Esophagus squamous epithelium (tissue), 5 donors: ENCODE measurements around the gene KLRC4. TPM values are rescaled to one million over a fixed set of nuclear protein-coding genes. Genes with fewer than 3 reads are reported as not detected.
"Not testable (repeated sequence)": the region's sequence is repeated elsewhere in the genome, so short reads cannot be mapped to it uniquely, and the experiment has no call there.

Experiments
- DNase-seq: peaks from one replicate; lab custom pipeline; 2025; lab: John Stamatoyannopoulos, UW
- H3K27ac ChIP-seq, 4 donors: fragments of 200-600 bp; sonication (generic); one replicate each; pipeline ENCODE4 v1.5.1; 2016 to 2019; ENCODE audit warnings: mild to moderate bottlenecking in 1 of 4
- H3K27me3 ChIP-seq, 4 donors: fragments of 200-600 bp; sonication (generic); 1 replicate in 3 of 4; 2 replicates in 1 of 4; pipeline versions ENCODE4 v1.5.1 to v1.6.0; 2017 to 2021; ENCODE audit warnings: antibody characterized with exemption in 1 of 4
- H3K36me3 ChIP-seq, 3 donors: fragments of 200-600 bp; sonication (generic); one replicate each; pipeline ENCODE4 v1.5.1; 2016 to 2019
- H3K4me1 ChIP-seq, 3 donors: fragments of 200-600 bp; sonication (generic); one replicate each; pipeline ENCODE4 v1.5.1; 2017 to 2019
- H3K4me3 ChIP-seq, 4 donors: fragments of 200-600 bp; sonication (generic); 1 replicate in 3 of 4; 2 replicates in 1 of 4; pipeline ENCODE4 v1.5.1; 2016 to 2019; ENCODE audit warnings: mild to moderate bottlenecking in 2 of 4, moderate library complexity in 1 of 4
- H3K9me3 ChIP-seq, 3 donors: fragments of 200-600 bp; sonication (generic); one replicate each; pipeline ENCODE4 v1.5.1; 2016 to 2019
- CTCF ChIP-seq, 6 experiments: fragments of 450-650 bp in 4 of 6; fragments of 200-600 bp in 2 of 6; sonication (generic) in 2 of 6; IDR thresholded peaks; one replicate each; pipeline ENCODE4 v1.5.1; 2016 to 2019; ENCODE audit warnings: antibody characterized with exemption in 6 of 6, mild to moderate bottlenecking in 4 of 6, moderate library complexity in 4 of 6
- POLR2A ChIP-seq, 4 donors: fragments of 450-650 bp; IDR thresholded peaks; one replicate each; pipeline ENCODE4 v1.6.1; 2017; ENCODE audit warnings: antibody characterized with exemption in 4 of 4, mild to moderate bottlenecking in 4 of 4, moderate library complexity in 3 of 4
- WGBS, 2 donors: methylation state at CpG; one replicate each; pipeline ENCODE4 v1.1.5; 2018; 5-methylcytosine and 5-hydroxymethylcytosine counted together
- intact Hi-C: fragments of 100-400 bp; cut with DNase I; formaldehyde crosslinking; loops from one replicate; pipeline ENCODE4 v1.15.0; 2022
- total RNA-seq, 4 donors: library from RNA; depleted of rRNA; stranded (reverse); fragments of >200 nt; gene quantifications; one replicate each; pipeline ENCODE4 v1.1.0, GENCODE V29; 2016
- donor health status: DM: yes; HTN: yes; CAD: no.

KLRC4 gene
- total RNA-seq, 4 donors from 2014 or later: 1.0 to 4.2 TPM; not detected in 2

GRCh38 chr12:10392394-10392930 is 17.1 kb downstream of the KLRC4 start:
- no peak overlapping the region for H3K4me3 ChIP-seq
- peak overlapping the region in 3 of 4 donors; percentile 23 to 34 (median 28) for H3K27ac ChIP-seq

GRCh38 chr12:10390991-10391390 is 18.6 kb downstream of the KLRC4 start:
- peaks cover 10 to 27% (median 12%) of the 10 kb centered on the region in 3 donors for H3K4me1 ChIP-seq
- H3K9me3 ChIP-seq, H3K36me3 ChIP-seq, H3K4me3 ChIP-seq, intact Hi-C loops, H3K27ac ChIP-seq, H3K27me3 ChIP-seq, DNase-seq: not testable (repeated sequence)
- WGBS, 2 donors: 86 to 89% methylated on average over 4 to 7 of the region's 7 CpGs

More at GRCh38 chr12:10392394-10392930, 17.1 kb downstream of the KLRC4 start:
- no peak for TF ChIP-seq CTCF (IDR thresholded peaks at IDR 0.05)
- no peak for TF ChIP-seq POLR2A (IDR thresholded peaks at IDR 0.05)
- H3K4me1 ChIP-seq: peaks cover 10 to 30% (median 12%) of the 10 kb centered on the region in 3 donors
- no peaks in the 10 kb centered on the region for H3K27me3 ChIP-seq
- intact Hi-C loops: no loop called here
- H3K36me3 ChIP-seq: no peaks in the 10 kb centered on the region
- WGBS, 2 donors: 13 to 25% methylated on average over 7 of the region's 7 CpGs
- H3K9me3 ChIP-seq: no peaks in the 10 kb centered on the region
- no peak for DNase-seq

- H3K27me3 ChIP-seq: no peaks in the 10 kb centered on the region
- no peaks in the 10 kb centered on the region for H3K9me3 ChIP-seq
- no peak within 1 kb of the TSS for H3K4me3 ChIP-seq
- no peak for DNase-seq
- peaks cover under 1 to 17% (median 4%) of the 10 kb centered on the region in 3 donors for H3K4me1 ChIP-seq
- TF ChIP-seq POLR2A (IDR thresholded peaks at IDR 0.05) (no peak), CTCF (IDR thresholded peaks at IDR 0.05) (no peak)
- H3K27ac ChIP-seq: no peak within 1 kb of the TSS
- WGBS, 2 donors: 67 to 91% methylated on average over 1 of the region's 1 CpG
- H3K36me3 ChIP-seq: no peaks in the 10 kb centered on the region
- intact Hi-C loops: no loop called here
Measured at GRCh38 chr12:10389904-10390303, 19.7 kb downstream of the KLRC4 start, which contains the start of gene KLRK1. Gene KLRK1 (minus strand): TSS chr12:10390041. CDS start chr12:10388810, 1,231 bp downstream.

- no peak for DNase-seq
- Histone ChIP-seq H3K4me3 (no peak overlapping the region), H3K9me3 (no peaks in the 10 kb centered on the region), H3K36me3 (no peaks in the 10 kb centered on the region), H3K27me3 (no peaks in the 10 kb centered on the region), H3K4me1 (peaks cover 0 to 17% (median 4%) of the 10 kb centered on the region in 3 donors), H3K27ac (no peak overlapping the region)
- TF ChIP-seq CTCF (IDR thresholded peaks at IDR 0.05): no peak
- TF ChIP-seq POLR2A (IDR thresholded peaks at IDR 0.05): no peak
- intact Hi-C loops: no loop called here
- 62 to 70% methylated on average over 9 of the region's 9 CpGs for WGBS, 2 donors
Measured at GRCh38 chr12:10388624-10389413, 20.7 kb downstream of the KLRC4 start.

GRCh38 chr12:10387498-10387897 is 22.1 kb downstream of the KLRC4 start:
- H3K4me1 ChIP-seq, H3K4me3 ChIP-seq, intact Hi-C loops, H3K27me3 ChIP-seq, H3K36me3 ChIP-seq, DNase-seq, H3K27ac ChIP-seq, H3K9me3 ChIP-seq: not testable (repeated sequence)
- WGBS, 2 donors: 80 to 92% methylated on average over 6 of the region's 6 CpGs

GRCh38 chr12:10386857-10387256 is 22.7 kb downstream of the KLRC4 start:
- Histone ChIP-seq H3K4me3 (no peak overlapping the region), H3K27me3 (no peaks in the 10 kb centered on the region), H3K36me3 (no peaks in the 10 kb centered on the region), H3K27ac (no peak overlapping the region), H3K4me1 (peaks cover 0 to 1% (median 0%) of the 10 kb centered on the region in 3 donors), H3K9me3 (no peaks in the 10 kb centered on the region)
- intact Hi-C loops: no loop called here
- WGBS, 2 donors: 60 to 79% methylated on average over 1 of the region's 1 CpG
- no peak for DNase-seq
- no peak for TF ChIP-seq CTCF (IDR thresholded peaks at IDR 0.05)
- no peak for TF ChIP-seq POLR2A (IDR thresholded peaks at IDR 0.05)
